GM12878 (cell line): ENCODE data around the gene AP3B1. TPM values are rescaled to one million over a fixed set of nuclear protein-coding genes. Genes with fewer than 3 reads are reported as not detected.

Source experiments
- ATAC-seq: fragments of 200-7000 bp; cut with Tn5 transposase; 3 replicates; pipeline ENCODE4 v1.9.1; 2020; ENCODE audit warnings: mild to moderate bottlenecking, moderate library complexity
- BruUV-seq: library from RNA; stranded (reverse); fragments of 400-500 nt; replicated peaks from 2 replicates; lab custom pipeline; 2021; lab: Mats Ljungman, UMichigan
- CTCF ChIA-PET: fragments of 300-600 bp; sonication (Branson Sonifier 250); formaldehyde crosslinking; extraction: SDS; loops from one replicate; lab custom pipeline; 2021; ENCODE audit warnings: inconsistent platforms; lab: Yijun Ruan, JAX
- POLR2A ChIA-PET: fragments of 350-600 bp; formaldehyde crosslinking; extraction: SDS; loops from one replicate; lab custom pipeline; 2021; ENCODE audit warnings: inconsistent platforms; lab: Charles Lee
- RAD21 ChIA-PET: fragments of 300-600 bp; sonication (Branson Sonifier 250); formaldehyde crosslinking; loops from one replicate; lab custom pipeline; 2023; ENCODE audit warnings: antibody characterized with exemption; ENCODE audit not compliant: unreplicated experiment; lab: Charles Lee
- SMC1A ChIA-PET: fragments of 300-600 bp; sonication (Branson Sonifier 250); formaldehyde crosslinking; loops from one replicate; lab custom pipeline; 2023; ENCODE audit not compliant: unreplicated experiment, uncharacterized antibody; lab: Charles Lee
- DNase-seq: peaks from one replicate; pipeline ENCODE4 v3.0.0-alpha.2; 2011; ENCODE audit warnings: low read depth, low spot score
- FAIRE-seq: peaks from 3 replicates; lab custom pipeline; 2011; peaks lifted over from hg19 to GRCh38; lab: Jason Lieb, UNC
- H2AFZ ChIP-seq: 2 replicates; pipeline ENCODE4 v1.6.0; 2011; ENCODE audit warnings: low read depth, low read length, control low read depth; ENCODE audit not compliant: control insufficient read depth
- H3K27ac ChIP-seq: 2 replicates; pipeline ENCODE4 v1.5.1; 2011; ENCODE audit warnings: control low read depth; ENCODE audit not compliant: control insufficient read depth, insufficient read depth
- H3K27me3 ChIP-seq, 2 experiments: replicated peaks in 1 of 2; 2 replicates each; pipeline versions ENCODE4 v1.6.0 to v1.6.1; 2011; ENCODE audit warnings: low read length in 1 of 2; ENCODE audit not compliant: control insufficient read depth in 2 of 2, insufficient read depth in 2 of 2
- H3K36me3 ChIP-seq, 2 experiments: 2 replicates each; pipeline ENCODE4 v1.5.1; 2011; ENCODE audit warnings: low read length in 1 of 2; ENCODE audit not compliant: control insufficient read depth in 2 of 2, insufficient read depth in 2 of 2
- H3K4me1 ChIP-seq: 2 replicates; pipeline ENCODE4 v1.6.1; 2011; ENCODE audit warnings: mild to moderate bottlenecking, low read length, moderate library complexity, mixed read lengths; ENCODE audit not compliant: control insufficient read depth, insufficient read depth
- H3K4me2 ChIP-seq: 2 replicates; pipeline ENCODE4 v1.6.0; 2011; ENCODE audit warnings: control low read depth; ENCODE audit not compliant: control insufficient read depth, insufficient read depth
- H3K4me3 ChIP-seq: fragments of 200-600 bp; sonication (generic); 2 replicates; pipeline ENCODE4 v1.5.1; 2016
- H3K79me2 ChIP-seq: 2 replicates; pipeline ENCODE4 v1.6.0; 2011; ENCODE audit warnings: low read length; ENCODE audit not compliant: control insufficient read depth, insufficient read depth
- H3K9ac ChIP-seq: 2 replicates; pipeline ENCODE4 v1.8.0; 2011; ENCODE audit warnings: low read length, control low read depth, mixed read lengths; ENCODE audit not compliant: control insufficient read depth, insufficient read depth
- H3K9me3 ChIP-seq: replicated peaks from 3 replicates; pipeline ENCODE4 v1.5.1; 2011; ENCODE audit warnings: mild to moderate bottlenecking, low read length; ENCODE audit not compliant: control insufficient read depth, insufficient read depth
- H4K20me1 ChIP-seq: 2 replicates; pipeline ENCODE4 v1.6.0; 2011; ENCODE audit not compliant: control insufficient read depth, insufficient read depth
- EP300 ChIP-seq, 2 experiments: fragments of 150-350 bp in 1 of 2; IDR thresholded peaks; 2 replicates each; pipeline ENCODE4 v1.6.1; 2011 to 2012; ENCODE audit warnings: low read depth in 2 of 2, low read length in 2 of 2, borderline replicate concordance in 1 of 2, improper control_type of control experiment in 1 of 2, inconsistent platforms in 1 of 2; ENCODE audit not compliant: control insufficient read depth in 1 of 2
- FOXK2 ChIP-seq: fragments of 450-650 bp; IDR thresholded peaks from 2 replicates; pipeline ENCODE4 v1.6.1; 2017; ENCODE audit warnings: mild to moderate bottlenecking, moderate library complexity
- HDAC6 ChIP-seq: fragments of 200-600 bp; sonication (generic); IDR thresholded peaks from one replicate; pipeline ENCODE4 v1.8.0; 2017; ENCODE audit warnings: antibody characterized with exemption; ENCODE audit not compliant: unreplicated experiment
- IKZF2 ChIP-seq, 2 experiments: fragments of 450-650 bp; IDR thresholded peaks; 2 replicates each; pipeline ENCODE4 v1.6.1; 2017; ENCODE audit warnings: mild to moderate bottlenecking in 2 of 2, moderate library complexity in 2 of 2
- KDM1A ChIP-seq: fragments of 200-600 bp; sonication (generic); IDR thresholded peaks from 2 replicates; pipeline ENCODE4 v1.6.1; 2016; ENCODE audit warnings: borderline replicate concordance
- MYC ChIP-seq: IDR thresholded peaks from 2 replicates; pipeline ENCODE4 v1.6.1; 2011; ENCODE audit warnings: mild to moderate bottlenecking, low read length, moderate library complexity, inconsistent platforms; ENCODE audit not compliant: insufficient read depth, insufficient replicate concordance, insufficient read length, severe bottlenecking
- TBL1XR1 ChIP-seq: IDR thresholded peaks from 2 replicates; pipeline ENCODE4 v1.6.1; 2012; ENCODE audit warnings: low read depth, low read length, improper control_type of control experiment
- ZBED1 ChIP-seq: IDR thresholded peaks from 2 replicates; pipeline ENCODE4 v1.6.1; 2016; ENCODE audit warnings: borderline replicate concordance
- ZNF217 ChIP-seq: fragments of 450-650 bp; IDR thresholded peaks from 2 replicates; pipeline ENCODE4 v1.6.1; 2017; ENCODE audit warnings: antibody characterized with exemption, mild to moderate bottlenecking
- WGBS: methylation state at CpG from one replicate; pipeline ENCODE4 v1.1.6; 2016; ENCODE audit warnings: low lambda C conversion rate; ENCODE audit not compliant: insufficient replicate concordance, insufficient coverage; ENCODE audit errors: missing lambda C conversion rate; 5-methylcytosine and 5-hydroxymethylcytosine counted together
- in situ Hi-C: fragments of 300-500 bp; cut with MboI; formaldehyde crosslinking; loops from 9 replicates; pipeline ENCODE4 v1.14.3; 2018; ENCODE audit warnings: mixed read lengths
- intact Hi-C: fragments of 100-400 bp; cut with micrococcal nuclease; formaldehyde crosslinking; loops from one replicate; pipeline ENCODE4 v1.14.2; 2022; ENCODE audit not compliant: unreplicated experiment
- polyA plus RNA-seq, 11 experiments: library from polyadenylated mRNA; depleted of rRNA in 4 of 11; unstranded in 6 of 11; stranded (reverse) in 5 of 11; fragments of >200 nt; fragmentation: Nextera tagmentation in 4 of 11; fragmentation: Illumina TruSeq in 1 of 11; extraction: Ambion mirVana in 4 of 11; extraction: Trizol in 1 of 11; gene quantifications; 1 replicate in 1 of 11; 2 replicates in 10 of 11; pipeline versions ENCODE4 v1.2.1 to v1.2.3, GENCODE V29; 2011 to 2016; ENCODE audit warnings: inconsistent platforms in 2 of 11, missing spikeins in 2 of 11, low read depth in 1 of 11
- total RNA-seq, 4 experiments: library from RNA; depleted of rRNA in 3 of 4; stranded (reverse); fragments of >200 nt in 3 of 4; fragmentation: Illumina TruSeq in 1 of 4; extraction: Trizol in 1 of 4; gene quantifications; 2 replicates each; pipeline versions ENCODE4 v1.2.1 to v1.2.3, GENCODE V29; 2013 to 2021
- TF ChIP-seq, protein P1 (sequence below): IDR thresholded peaks from 2 replicates; pipeline ENCODE4 v1.6.1; 2012; ENCODE audit warnings: mild to moderate bottlenecking, low read depth, low read length
- TF ChIP-seq, protein P2 (sequence below): fragments of 450-650 bp; IDR thresholded peaks from 2 replicates; pipeline ENCODE4 v1.6.1; 2017; ENCODE audit warnings: mild to moderate bottlenecking, low read depth, inconsistent platforms; ENCODE audit not compliant: poor library complexity, severe bottlenecking
- TF ChIP-seq, protein P3 (sequence below): fragments of 450-650 bp; IDR thresholded peaks from 2 replicates; pipeline ENCODE4 v1.6.1; 2016; ENCODE audit warnings: mild to moderate bottlenecking, moderate library complexity, borderline replicate concordance
- TF ChIP-seq, protein P4 (sequence below): IDR thresholded peaks from 2 replicates; pipeline ENCODE4 v1.6.1; 2012; ENCODE audit warnings: low read depth, low read length, improper control_type of control experiment

Gene AP3B1
- total and polyA plus RNA-seq, 10 of the 15 experiments (the other 5 are each of a cell fraction or from before 2014, with no cell fraction given) = 30.9 to 70.8 (median 46.0) TPM

DNA sequence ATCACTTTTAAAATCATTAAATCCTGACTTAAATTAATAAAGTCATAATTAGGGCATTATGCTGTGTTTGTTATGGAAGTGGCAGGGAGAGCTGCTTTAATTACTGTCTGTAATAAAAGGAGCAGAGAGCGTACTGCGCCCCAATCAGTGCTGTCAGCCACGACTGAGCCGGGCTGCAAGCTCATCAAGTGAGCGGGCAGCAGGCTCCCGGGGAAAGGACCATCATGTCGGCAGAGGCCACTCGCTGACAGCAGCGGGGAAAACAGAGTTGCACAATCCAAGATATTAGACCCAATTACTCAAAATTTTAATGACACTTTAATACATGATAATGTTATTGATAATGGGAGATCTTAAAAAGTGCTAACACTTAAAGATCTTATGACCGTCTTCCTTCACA is 181.6 kb downstream of the AP3B1 start:
- no TSS peak for BruUV-seq
- CTCF ChIA-PET = interaction anchor here (1.3 kb wide), 1 partner anchor 36 kb away, joined by 3 read pairs; no protein-coding TSS in a partner anchor
- in situ Hi-C loops = no loop called here
- Histone ChIP-seq H3K9me3 (no peaks in the 10 kb centered on the region), H3K9ac (no peak overlapping the region), H3K4me3 (no peak overlapping the region), H4K20me1 (no peaks in the 10 kb centered on the region), H3K27me3 (no peaks in the 10 kb centered on the region), H3K4me2 (no peak overlapping the region), H3K4me1 (peaks cover 37% of the 10 kb centered on the region; the same call in 1 of the 2 replicates), H2AFZ (no peak overlapping the region), H3K27ac (no peak overlapping the region), H3K79me2 (no peaks in the 10 kb centered on the region), H3K36me3 (0 out of 4 replicates have a peak, but pooled peaks cover 0 to 1% of the 10 kb centered on the region in 2 experiments)
- WGBS = 99% methylated on average over 10 of the region's 10 CpGs
- ATAC-seq = no peak
- SMC1A ChIA-PET = interaction anchor here (1.2 kb wide), 1 partner anchor 15 kb away, joined by 3 read pairs; no protein-coding TSS in a partner anchor
- DNase-seq = no peak
- FAIRE-seq = no peak
- intact Hi-C loops = no loop called here
- POLR2A ChIA-PET = interaction anchor here (0.6 kb wide), 1 partner anchor 25 kb away, joined by 3 read pairs; no protein-coding TSS in a partner anchor
- RAD21 ChIA-PET = no interaction called here
- TF ChIP-seq, protein P1, sequence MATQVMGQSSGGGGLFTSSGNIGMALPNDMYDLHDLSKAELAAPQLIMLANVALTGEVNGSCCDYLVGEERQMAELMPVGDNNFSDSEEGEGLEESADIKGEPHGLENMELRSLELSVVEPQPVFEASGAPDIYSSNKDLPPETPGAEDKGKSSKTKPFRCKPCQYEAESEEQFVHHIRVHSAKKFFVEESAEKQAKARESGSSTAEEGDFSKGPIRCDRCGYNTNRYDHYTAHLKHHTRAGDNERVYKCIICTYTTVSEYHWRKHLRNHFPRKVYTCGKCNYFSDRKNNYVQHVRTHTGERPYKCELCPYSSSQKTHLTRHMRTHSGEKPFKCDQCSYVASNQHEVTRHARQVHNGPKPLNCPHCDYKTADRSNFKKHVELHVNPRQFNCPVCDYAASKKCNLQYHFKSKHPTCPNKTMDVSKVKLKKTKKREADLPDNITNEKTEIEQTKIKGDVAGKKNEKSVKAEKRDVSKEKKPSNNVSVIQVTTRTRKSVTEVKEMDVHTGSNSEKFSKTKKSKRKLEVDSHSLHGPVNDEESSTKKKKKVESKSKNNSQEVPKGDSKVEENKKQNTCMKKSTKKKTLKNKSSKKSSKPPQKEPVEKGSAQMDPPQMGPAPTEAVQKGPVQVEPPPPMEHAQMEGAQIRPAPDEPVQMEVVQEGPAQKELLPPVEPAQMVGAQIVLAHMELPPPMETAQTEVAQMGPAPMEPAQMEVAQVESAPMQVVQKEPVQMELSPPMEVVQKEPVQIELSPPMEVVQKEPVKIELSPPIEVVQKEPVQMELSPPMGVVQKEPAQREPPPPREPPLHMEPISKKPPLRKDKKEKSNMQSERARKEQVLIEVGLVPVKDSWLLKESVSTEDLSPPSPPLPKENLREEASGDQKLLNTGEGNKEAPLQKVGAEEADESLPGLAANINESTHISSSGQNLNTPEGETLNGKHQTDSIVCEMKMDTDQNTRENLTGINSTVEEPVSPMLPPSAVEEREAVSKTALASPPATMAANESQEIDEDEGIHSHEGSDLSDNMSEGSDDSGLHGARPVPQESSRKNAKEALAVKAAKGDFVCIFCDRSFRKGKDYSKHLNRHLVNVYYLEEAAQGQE = no peak
- TF ChIP-seq, protein P2, sequence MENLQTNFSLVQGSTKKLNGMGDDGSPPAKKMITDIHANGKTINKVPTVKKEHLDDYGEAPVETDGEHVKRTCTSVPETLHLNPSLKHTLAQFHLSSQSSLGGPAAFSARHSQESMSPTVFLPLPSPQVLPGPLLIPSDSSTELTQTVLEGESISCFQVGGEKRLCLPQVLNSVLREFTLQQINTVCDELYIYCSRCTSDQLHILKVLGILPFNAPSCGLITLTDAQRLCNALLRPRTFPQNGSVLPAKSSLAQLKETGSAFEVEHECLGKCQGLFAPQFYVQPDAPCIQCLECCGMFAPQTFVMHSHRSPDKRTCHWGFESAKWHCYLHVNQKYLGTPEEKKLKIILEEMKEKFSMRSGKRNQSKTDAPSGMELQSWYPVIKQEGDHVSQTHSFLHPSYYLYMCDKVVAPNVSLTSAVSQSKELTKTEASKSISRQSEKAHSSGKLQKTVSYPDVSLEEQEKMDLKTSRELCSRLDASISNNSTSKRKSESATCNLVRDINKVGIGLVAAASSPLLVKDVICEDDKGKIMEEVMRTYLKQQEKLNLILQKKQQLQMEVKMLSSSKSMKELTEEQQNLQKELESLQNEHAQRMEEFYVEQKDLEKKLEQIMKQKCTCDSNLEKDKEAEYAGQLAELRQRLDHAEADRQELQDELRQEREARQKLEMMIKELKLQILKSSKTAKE = no peak
- TF ChIP-seq FOXK2 (no peak), IKZF2 (IDR thresholded peaks at IDR 0.05) (no peak), HDAC6 (no peak), MYC (no peak), ZBED1 (no peak), KDM1A (no peak), ZNF217 (no peak), TBL1XR1 (no peak), EP300 (IDR thresholded peaks at IDR 0.05; ENCODE audit: borderline replicate concordance in 1 of 2, control insufficient read depth in 1 of 2, low read depth in 2 of 2, low read length in 2 of 2) (no peak)
- TF ChIP-seq, protein P3, sequence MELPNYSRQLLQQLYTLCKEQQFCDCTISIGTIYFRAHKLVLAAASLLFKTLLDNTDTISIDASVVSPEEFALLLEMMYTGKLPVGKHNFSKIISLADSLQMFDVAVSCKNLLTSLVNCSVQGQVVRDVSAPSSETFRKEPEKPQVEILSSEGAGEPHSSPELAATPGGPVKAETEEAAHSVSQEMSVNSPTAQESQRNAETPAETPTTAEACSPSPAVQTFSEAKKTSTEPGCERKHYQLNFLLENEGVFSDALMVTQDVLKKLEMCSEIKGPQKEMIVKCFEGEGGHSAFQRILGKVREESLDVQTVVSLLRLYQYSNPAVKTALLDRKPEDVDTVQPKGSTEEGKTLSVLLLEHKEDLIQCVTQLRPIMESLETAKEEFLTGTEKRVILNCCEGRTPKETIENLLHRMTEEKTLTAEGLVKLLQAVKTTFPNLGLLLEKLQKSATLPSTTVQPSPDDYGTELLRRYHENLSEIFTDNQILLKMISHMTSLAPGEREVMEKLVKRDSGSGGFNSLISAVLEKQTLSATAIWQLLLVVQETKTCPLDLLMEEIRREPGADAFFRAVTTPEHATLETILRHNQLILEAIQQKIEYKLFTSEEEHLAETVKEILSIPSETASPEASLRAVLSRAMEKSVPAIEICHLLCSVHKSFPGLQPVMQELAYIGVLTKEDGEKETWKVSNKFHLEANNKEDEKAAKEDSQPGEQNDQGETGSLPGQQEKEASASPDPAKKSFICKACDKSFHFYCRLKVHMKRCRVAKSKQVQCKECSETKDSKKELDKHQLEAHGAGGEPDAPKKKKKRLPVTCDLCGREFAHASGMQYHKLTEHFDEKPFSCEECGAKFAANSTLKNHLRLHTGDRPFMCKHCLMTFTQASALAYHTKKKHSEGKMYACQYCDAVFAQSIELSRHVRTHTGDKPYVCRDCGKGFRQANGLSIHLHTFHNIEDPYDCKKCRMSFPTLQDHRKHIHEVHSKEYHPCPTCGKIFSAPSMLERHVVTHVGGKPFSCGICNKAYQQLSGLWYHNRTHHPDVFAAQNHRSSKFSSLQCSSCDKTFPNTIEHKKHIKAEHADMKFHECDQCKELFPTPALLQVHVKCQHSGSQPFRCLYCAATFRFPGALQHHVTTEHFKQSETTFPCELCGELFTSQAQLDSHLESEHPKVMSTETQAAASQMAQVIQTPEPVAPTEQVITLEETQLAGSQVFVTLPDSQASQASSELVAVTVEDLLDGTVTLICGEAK = no peak
- TF ChIP-seq, protein P4, sequence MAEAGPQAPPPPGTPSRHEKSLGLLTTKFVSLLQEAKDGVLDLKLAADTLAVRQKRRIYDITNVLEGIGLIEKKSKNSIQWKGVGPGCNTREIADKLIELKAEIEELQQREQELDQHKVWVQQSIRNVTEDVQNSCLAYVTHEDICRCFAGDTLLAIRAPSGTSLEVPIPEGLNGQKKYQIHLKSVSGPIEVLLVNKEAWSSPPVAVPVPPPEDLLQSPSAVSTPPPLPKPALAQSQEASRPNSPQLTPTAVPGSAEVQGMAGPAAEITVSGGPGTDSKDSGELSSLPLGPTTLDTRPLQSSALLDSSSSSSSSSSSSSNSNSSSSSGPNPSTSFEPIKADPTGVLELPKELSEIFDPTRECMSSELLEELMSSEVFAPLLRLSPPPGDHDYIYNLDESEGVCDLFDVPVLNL = no peak
